GM23338 (cell line): ENCODE measurements around the gene CNTNAP5.

Experiments used
- CREB1 ChIP-seq: fragments of 250-450 bp; sonication (Bioruptor Pico); IDR thresholded peaks from 2 replicates; pipeline ENCODE4 v1.5.0; 2020; ENCODE audit warnings: low read depth, mild to moderate bottlenecking, moderate library complexity
- POLR2AphosphoS5 ChIP-seq: IDR thresholded peaks from 2 replicates; pipeline ENCODE4 v1.6.1; 2016; ENCODE audit warnings: antibody characterized with exemption, low read depth
- ZNF331 ChIP-seq: fragments of 250-450 bp; sonication (Bioruptor Pico); IDR thresholded peaks from 2 replicates; pipeline ENCODE4 v1.5.0; 2020; ENCODE audit warnings: low read depth, mild to moderate bottlenecking, moderate library complexity
- TF ChIP-seq, protein P1 (sequence below), 2 experiments: fragments of 200-600 bp in 1 of 2; sonication (generic) in 1 of 2; conservative IDR thresholded peaks; 2 replicates each; pipeline versions ENCODE4 v1.5.1 to v1.6.1; 2016 to 2017; ENCODE audit warnings: antibody characterized with exemption in 2 of 2, low read depth in 2 of 2, mild to moderate bottlenecking in 2 of 2, moderate library complexity in 1 of 2

DNA sequence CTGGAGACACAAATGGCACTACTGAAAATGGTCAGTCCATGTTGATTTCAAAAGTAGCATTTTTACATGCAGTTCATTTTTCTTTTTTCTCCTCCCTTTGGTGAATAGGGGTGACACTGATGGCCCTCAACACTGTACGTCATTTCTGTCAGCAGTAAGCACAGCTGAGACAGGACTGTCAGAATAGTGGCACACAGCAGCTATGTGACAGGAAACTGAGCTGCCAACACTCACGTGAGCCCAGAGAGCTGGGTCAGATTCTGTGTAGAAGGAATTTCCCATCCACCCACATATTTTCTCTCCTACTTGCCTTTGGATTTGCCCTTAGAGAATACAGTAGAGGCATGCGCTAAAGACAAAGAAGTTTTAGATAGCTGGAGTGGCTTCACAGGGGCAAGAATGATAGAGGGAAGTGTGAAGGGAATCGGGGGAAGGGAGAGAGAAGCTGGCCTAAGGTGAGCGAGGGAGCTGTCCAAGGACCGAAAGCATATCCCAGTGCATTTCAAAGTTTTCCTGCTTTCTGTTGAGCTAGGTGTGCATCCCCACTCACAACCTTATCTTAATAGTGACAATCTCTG, 476.6 kb downstream of the CNTNAP5 start:
- TF ChIP-seq, protein P1, sequence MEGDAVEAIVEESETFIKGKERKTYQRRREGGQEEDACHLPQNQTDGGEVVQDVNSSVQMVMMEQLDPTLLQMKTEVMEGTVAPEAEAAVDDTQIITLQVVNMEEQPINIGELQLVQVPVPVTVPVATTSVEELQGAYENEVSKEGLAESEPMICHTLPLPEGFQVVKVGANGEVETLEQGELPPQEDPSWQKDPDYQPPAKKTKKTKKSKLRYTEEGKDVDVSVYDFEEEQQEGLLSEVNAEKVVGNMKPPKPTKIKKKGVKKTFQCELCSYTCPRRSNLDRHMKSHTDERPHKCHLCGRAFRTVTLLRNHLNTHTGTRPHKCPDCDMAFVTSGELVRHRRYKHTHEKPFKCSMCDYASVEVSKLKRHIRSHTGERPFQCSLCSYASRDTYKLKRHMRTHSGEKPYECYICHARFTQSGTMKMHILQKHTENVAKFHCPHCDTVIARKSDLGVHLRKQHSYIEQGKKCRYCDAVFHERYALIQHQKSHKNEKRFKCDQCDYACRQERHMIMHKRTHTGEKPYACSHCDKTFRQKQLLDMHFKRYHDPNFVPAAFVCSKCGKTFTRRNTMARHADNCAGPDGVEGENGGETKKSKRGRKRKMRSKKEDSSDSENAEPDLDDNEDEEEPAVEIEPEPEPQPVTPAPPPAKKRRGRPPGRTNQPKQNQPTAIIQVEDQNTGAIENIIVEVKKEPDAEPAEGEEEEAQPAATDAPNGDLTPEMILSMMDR (conservative IDR thresholded peaks at IDR 0.05; ENCODE audit: low read depth in 2 of 2): no peak
- TF ChIP-seq CREB1 (CRISPR knock-in tag): no peak
- TF ChIP-seq POLR2AphosphoS5: no peak
- TF ChIP-seq ZNF331 (CRISPR knock-in tag): no peak
